Mesothelial cell of epicardium (in vitro differentiated cells): ENCODE measurements around the gene DOCK2. TPM values are rescaled to one million over a fixed set of nuclear protein-coding genes. Genes with fewer than 3 reads are reported as not detected.

ENCODE experiments used
- DNase-seq, 2 experiments: peaks; one replicate each; pipeline ENCODE4 v3.0.0; 2021; ENCODE audit warnings: low spot score in 2 of 2; ENCODE audit not compliant: unreplicated experiment in 2 of 2
- H3K27ac Mint-ChIP-seq: 2 replicates; pipeline ENCODE4 v1.8.0; 2021; ENCODE audit warnings: mixed read lengths
- H3K27me3 Mint-ChIP-seq: 2 replicates; pipeline ENCODE4 v1.8.0; 2021; ENCODE audit warnings: low read depth, mixed read lengths
- H3K36me3 Mint-ChIP-seq: 2 replicates; pipeline ENCODE4 v1.8.0; 2021; ENCODE audit warnings: mixed read lengths
- H3K4me1 Mint-ChIP-seq: 2 replicates; pipeline ENCODE4 v1.8.0; 2021; ENCODE audit warnings: mixed read lengths
- H3K4me3 Mint-ChIP-seq: 2 replicates; pipeline ENCODE4 v1.8.0; 2021; ENCODE audit warnings: mild to moderate bottlenecking, moderate library complexity, mixed read lengths
- H3K9me3 Mint-ChIP-seq: 2 replicates; pipeline ENCODE4 v1.8.0; 2021; ENCODE audit warnings: mixed read lengths
- CTCF ChIP-seq: fragments of 200-600 bp; sonication (generic); IDR thresholded peaks from one replicate; pipeline ENCODE4 v1.5.0; 2021; ENCODE audit warnings: antibody characterized with exemption; ENCODE audit not compliant: unreplicated experiment
- total RNA-seq: library from RNA; stranded (reverse); gene quantifications from 3 replicates; pipeline ENCODE4 v1.2.1, GENCODE V29; 2021

DOCK2 gene
- total RNA-seq, 1 donor from 2014 or later: 0.25 TPM

GRCh38 chr5:169906745-169907649, 269.9 kb downstream of the DOCK2 start:
- H3K27ac Mint-ChIP-seq: no peak overlapping the region
- no peaks in the 10 kb centered on the region for H3K9me3 Mint-ChIP-seq
- H3K4me3 Mint-ChIP-seq: no peak overlapping the region
- H3K36me3 Mint-ChIP-seq: no peaks in the 10 kb centered on the region
- H3K4me1 Mint-ChIP-seq: peaks cover 8% of the 10 kb centered on the region
- TF ChIP-seq CTCF: no peak
- DNase-seq: no peak
- peaks cover 23% of the 10 kb centered on the region for H3K27me3 Mint-ChIP-seq

GRCh38 chr5:169908864-169909263, 271.8 kb downstream of the DOCK2 start:
- TF ChIP-seq CTCF: no peak
- no peak for DNase-seq
- Mint-ChIP-seq H3K9me3 (no peaks in the 10 kb centered on the region), H3K27me3 (peaks cover 35% of the 10 kb centered on the region), H3K27ac (no peak overlapping the region), H3K4me1 (peaks cover 5% of the 10 kb centered on the region), H3K4me3 (no peak overlapping the region), H3K36me3 (no peaks in the 10 kb centered on the region)

- H3K27ac Mint-ChIP-seq: no peak overlapping the region
- H3K27me3 Mint-ChIP-seq: peaks cover 40% of the 10 kb centered on the region
- no peaks in the 10 kb centered on the region for H3K4me1 Mint-ChIP-seq
- H3K9me3 Mint-ChIP-seq: no peaks in the 10 kb centered on the region
- DNase-seq: no peak
- no peak overlapping the region for H3K4me3 Mint-ChIP-seq
- no peak for TF ChIP-seq CTCF
- H3K36me3 Mint-ChIP-seq: no peaks in the 10 kb centered on the region
Measured at GRCh38 chr5:169909945-169910344, 272.9 kb downstream of the DOCK2 start.

GRCh38 chr5:169910393-169910792, 273.3 kb downstream of the DOCK2 start:
- no peak for TF ChIP-seq CTCF
- Mint-ChIP-seq H3K4me3 (no peak overlapping the region), H3K36me3 (no peaks in the 10 kb centered on the region), H3K27me3 (peaks cover 40% of the 10 kb centered on the region), H3K27ac (no peak overlapping the region), H3K9me3 (no peaks in the 10 kb centered on the region), H3K4me1 (no peaks in the 10 kb centered on the region)
- no peak for DNase-seq

- no peak for DNase-seq
- Mint-ChIP-seq H3K27ac (no peak overlapping the region), H3K4me3 (no peak overlapping the region), H3K36me3 (no peaks in the 10 kb centered on the region), H3K9me3 (no peaks in the 10 kb centered on the region), H3K27me3 (peaks cover 40% of the 10 kb centered on the region), H3K4me1 (no peaks in the 10 kb centered on the region)
- TF ChIP-seq CTCF: no peak
Measured at GRCh38 chr5:169911448-169912212, 274.6 kb downstream of the DOCK2 start.
